Liver (tissue), 3 donors: ENCODE data around the gene SRP9.

Source experiments
- FOXA1 ChIP-seq: IDR thresholded peaks from 2 replicates; pipeline ENCODE4 v1.6.1; 2016; ENCODE audit warnings: antibody characterized with exemption
- JUND ChIP-seq, 2 donors: IDR thresholded peaks; 2 replicates each; pipeline ENCODE4 v1.6.1; 2016; ENCODE audit warnings: antibody characterized with exemption in 2 of 2
- RAD21 ChIP-seq, 2 donors: IDR thresholded peaks; 2 replicates each; pipeline ENCODE4 v1.6.1; 2016; ENCODE audit warnings: antibody characterized with exemption in 2 of 2, mild to moderate bottlenecking in 2 of 2
- SP1 ChIP-seq: IDR thresholded peaks from 2 replicates; pipeline ENCODE4 v1.6.1; 2018; ENCODE audit warnings: antibody characterized with exemption, mild to moderate bottlenecking
- TAF1 ChIP-seq: conservative IDR thresholded peaks from 2 replicates; pipeline ENCODE4 v1.6.1; 2016; ENCODE audit warnings: antibody characterized with exemption, mild to moderate bottlenecking
- YY1 ChIP-seq: IDR thresholded peaks from 2 replicates; pipeline ENCODE4 v1.6.1; 2016; ENCODE audit warnings: antibody characterized with exemption, mild to moderate bottlenecking
- TF ChIP-seq, protein P1 (sequence below): IDR thresholded peaks from 2 replicates; pipeline ENCODE4 v1.6.1; 2016; ENCODE audit warnings: antibody characterized with exemption
- TF ChIP-seq, protein P2 (sequence below): fragments of 150-350 bp; IDR thresholded peaks from 2 replicates; pipeline ENCODE4 v1.5.1; 2017; ENCODE audit warnings: improper control_type of control experiment, low read depth, low read length; ENCODE audit not compliant: missing input control
- TF ChIP-seq, protein P3 (sequence below): IDR thresholded peaks from 2 replicates; pipeline ENCODE4 v1.6.1; 2016; ENCODE audit warnings: antibody characterized with exemption
- TF ChIP-seq, protein P4 (sequence below): IDR thresholded peaks from 2 replicates; pipeline ENCODE4 v1.6.1; 2016; ENCODE audit warnings: antibody characterized with exemption, mild to moderate bottlenecking
- donor health status: healthy.
- donor health status: healthy.

DNA sequence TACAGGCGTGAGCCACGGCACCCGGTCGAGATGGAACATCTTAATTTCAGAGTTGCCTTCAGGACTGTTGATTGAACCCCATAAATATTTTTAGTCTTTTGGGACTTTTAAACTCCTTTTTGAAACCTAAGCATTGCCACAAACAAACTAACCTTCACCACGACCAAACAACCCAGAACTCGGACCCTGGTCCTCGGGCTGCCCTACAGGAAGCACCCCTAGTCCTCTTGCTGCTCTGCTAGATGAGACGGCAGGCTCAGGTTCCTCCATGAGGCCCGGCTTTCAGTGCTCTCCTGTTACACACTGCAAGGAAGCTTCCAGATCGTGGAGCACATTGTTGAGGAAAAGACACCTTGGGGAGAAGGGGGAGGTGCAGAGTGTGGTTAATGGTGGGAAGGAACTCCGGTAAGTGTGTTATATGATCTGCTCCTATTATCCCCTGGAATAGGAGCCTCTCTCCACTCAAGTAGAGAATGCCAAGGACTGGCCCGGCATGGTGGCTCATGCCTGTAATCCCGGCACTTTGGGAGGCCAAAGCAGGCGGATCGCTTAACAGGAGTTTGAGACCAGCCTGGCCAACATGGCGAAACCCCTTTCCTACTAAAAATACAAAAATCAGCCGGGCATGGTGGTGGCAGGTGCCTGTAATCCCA, 38.0 kb downstream of the SRP9 start:
- no peak for TF ChIP-seq JUND (IDR thresholded peaks at IDR 0.05)
- TF ChIP-seq, protein P1, sequence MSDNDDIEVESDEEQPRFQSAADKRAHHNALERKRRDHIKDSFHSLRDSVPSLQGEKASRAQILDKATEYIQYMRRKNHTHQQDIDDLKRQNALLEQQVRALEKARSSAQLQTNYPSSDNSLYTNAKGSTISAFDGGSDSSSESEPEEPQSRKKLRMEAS: no peak
- TF ChIP-seq, protein P2, sequence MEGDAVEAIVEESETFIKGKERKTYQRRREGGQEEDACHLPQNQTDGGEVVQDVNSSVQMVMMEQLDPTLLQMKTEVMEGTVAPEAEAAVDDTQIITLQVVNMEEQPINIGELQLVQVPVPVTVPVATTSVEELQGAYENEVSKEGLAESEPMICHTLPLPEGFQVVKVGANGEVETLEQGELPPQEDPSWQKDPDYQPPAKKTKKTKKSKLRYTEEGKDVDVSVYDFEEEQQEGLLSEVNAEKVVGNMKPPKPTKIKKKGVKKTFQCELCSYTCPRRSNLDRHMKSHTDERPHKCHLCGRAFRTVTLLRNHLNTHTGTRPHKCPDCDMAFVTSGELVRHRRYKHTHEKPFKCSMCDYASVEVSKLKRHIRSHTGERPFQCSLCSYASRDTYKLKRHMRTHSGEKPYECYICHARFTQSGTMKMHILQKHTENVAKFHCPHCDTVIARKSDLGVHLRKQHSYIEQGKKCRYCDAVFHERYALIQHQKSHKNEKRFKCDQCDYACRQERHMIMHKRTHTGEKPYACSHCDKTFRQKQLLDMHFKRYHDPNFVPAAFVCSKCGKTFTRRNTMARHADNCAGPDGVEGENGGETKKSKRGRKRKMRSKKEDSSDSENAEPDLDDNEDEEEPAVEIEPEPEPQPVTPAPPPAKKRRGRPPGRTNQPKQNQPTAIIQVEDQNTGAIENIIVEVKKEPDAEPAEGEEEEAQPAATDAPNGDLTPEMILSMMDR: no peak
- no peak for TF ChIP-seq SP1
- no peak for TF ChIP-seq RAD21 (IDR thresholded peaks at IDR 0.05)
- TF ChIP-seq, protein P3, sequence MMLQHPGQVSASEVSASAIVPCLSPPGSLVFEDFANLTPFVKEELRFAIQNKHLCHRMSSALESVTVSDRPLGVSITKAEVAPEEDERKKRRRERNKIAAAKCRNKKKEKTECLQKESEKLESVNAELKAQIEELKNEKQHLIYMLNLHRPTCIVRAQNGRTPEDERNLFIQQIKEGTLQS: no peak
- TF ChIP-seq YY1: no peak
- no peak for TF ChIP-seq FOXA1
- no peak for TF ChIP-seq TAF1
- TF ChIP-seq, protein P4, sequence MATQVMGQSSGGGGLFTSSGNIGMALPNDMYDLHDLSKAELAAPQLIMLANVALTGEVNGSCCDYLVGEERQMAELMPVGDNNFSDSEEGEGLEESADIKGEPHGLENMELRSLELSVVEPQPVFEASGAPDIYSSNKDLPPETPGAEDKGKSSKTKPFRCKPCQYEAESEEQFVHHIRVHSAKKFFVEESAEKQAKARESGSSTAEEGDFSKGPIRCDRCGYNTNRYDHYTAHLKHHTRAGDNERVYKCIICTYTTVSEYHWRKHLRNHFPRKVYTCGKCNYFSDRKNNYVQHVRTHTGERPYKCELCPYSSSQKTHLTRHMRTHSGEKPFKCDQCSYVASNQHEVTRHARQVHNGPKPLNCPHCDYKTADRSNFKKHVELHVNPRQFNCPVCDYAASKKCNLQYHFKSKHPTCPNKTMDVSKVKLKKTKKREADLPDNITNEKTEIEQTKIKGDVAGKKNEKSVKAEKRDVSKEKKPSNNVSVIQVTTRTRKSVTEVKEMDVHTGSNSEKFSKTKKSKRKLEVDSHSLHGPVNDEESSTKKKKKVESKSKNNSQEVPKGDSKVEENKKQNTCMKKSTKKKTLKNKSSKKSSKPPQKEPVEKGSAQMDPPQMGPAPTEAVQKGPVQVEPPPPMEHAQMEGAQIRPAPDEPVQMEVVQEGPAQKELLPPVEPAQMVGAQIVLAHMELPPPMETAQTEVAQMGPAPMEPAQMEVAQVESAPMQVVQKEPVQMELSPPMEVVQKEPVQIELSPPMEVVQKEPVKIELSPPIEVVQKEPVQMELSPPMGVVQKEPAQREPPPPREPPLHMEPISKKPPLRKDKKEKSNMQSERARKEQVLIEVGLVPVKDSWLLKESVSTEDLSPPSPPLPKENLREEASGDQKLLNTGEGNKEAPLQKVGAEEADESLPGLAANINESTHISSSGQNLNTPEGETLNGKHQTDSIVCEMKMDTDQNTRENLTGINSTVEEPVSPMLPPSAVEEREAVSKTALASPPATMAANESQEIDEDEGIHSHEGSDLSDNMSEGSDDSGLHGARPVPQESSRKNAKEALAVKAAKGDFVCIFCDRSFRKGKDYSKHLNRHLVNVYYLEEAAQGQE: no peak
